GM23338 (cell line): ENCODE measurements around the gene DFFB.

Experiments
- CREB1 ChIP-seq: fragments of 250-450 bp; sonication (Bioruptor Pico); IDR thresholded peaks from 2 replicates; pipeline ENCODE4 v1.5.0; 2020; ENCODE audit warnings: low read depth, mild to moderate bottlenecking, moderate library complexity
- ETS1 ChIP-seq: IDR thresholded peaks from 2 replicates; pipeline ENCODE4 v1.6.1; 2016; ENCODE audit warnings: antibody characterized with exemption
- EZH2 ChIP-seq: fragments of 200-600 bp; sonication (generic); IDR thresholded peaks from one replicate; pipeline ENCODE4 v1.8.0; 2017; ENCODE audit warnings: antibody characterized with exemption, mild to moderate bottlenecking, low read depth; ENCODE audit not compliant: unreplicated experiment
- EZH2phosphoT487 ChIP-seq: fragments of 200-600 bp; sonication (generic); IDR thresholded peaks from one replicate; pipeline ENCODE4 v1.8.1; 2018; ENCODE audit warnings: antibody characterized with exemption; ENCODE audit not compliant: unreplicated experiment
- JUNB ChIP-seq: IDR thresholded peaks from one replicate; pipeline ENCODE4 v1.6.1; 2016; ENCODE audit warnings: antibody characterized with exemption; ENCODE audit not compliant: unreplicated experiment
- NANOG ChIP-seq: IDR thresholded peaks from 2 replicates; pipeline ENCODE4 v1.6.1; 2016; ENCODE audit warnings: antibody characterized with exemption, borderline replicate concordance
- POLR2AphosphoS5 ChIP-seq: IDR thresholded peaks from 2 replicates; pipeline ENCODE4 v1.6.1; 2016; ENCODE audit warnings: antibody characterized with exemption, low read depth
- REST ChIP-seq: IDR thresholded peaks from one replicate; pipeline ENCODE4 v1.6.1; 2018; ENCODE audit warnings: antibody characterized with exemption; ENCODE audit not compliant: unreplicated experiment
- STAT1 ChIP-seq: IDR thresholded peaks from one replicate; pipeline ENCODE4 v1.6.1; 2016; ENCODE audit warnings: antibody characterized with exemption; ENCODE audit not compliant: unreplicated experiment
- ZNF114 ChIP-seq: fragments of 250-450 bp; sonication (Bioruptor Pico); IDR thresholded peaks from 2 replicates; pipeline ENCODE4 v1.5.0; 2020; ENCODE audit warnings: mild to moderate bottlenecking, moderate library complexity
- ZNF331 ChIP-seq: fragments of 250-450 bp; sonication (Bioruptor Pico); IDR thresholded peaks from 2 replicates; pipeline ENCODE4 v1.5.0; 2020; ENCODE audit warnings: low read depth, mild to moderate bottlenecking, moderate library complexity
- ZNF462 ChIP-seq: fragments of 250-450 bp; sonication (Bioruptor Pico); IDR thresholded peaks from 2 replicates; pipeline ENCODE4 v1.5.0; 2020; ENCODE audit warnings: mild to moderate bottlenecking, moderate library complexity
- TF ChIP-seq, protein P1 (sequence below), 2 experiments: fragments of 200-600 bp in 1 of 2; sonication (generic) in 1 of 2; conservative IDR thresholded peaks; 2 replicates each; pipeline versions ENCODE4 v1.5.1 to v1.6.1; 2016 to 2017; ENCODE audit warnings: antibody characterized with exemption in 2 of 2, low read depth in 2 of 2, mild to moderate bottlenecking in 2 of 2, moderate library complexity in 1 of 2

GRCh38 chr1:3847081-3847480 is 10.2 kb upstream of the DFFB start:
- TF ChIP-seq EZH2phosphoT487 (no peak), ETS1 (no peak), POLR2AphosphoS5 (no peak), EZH2 (no peak), REST (no peak), JUNB (no peak), NANOG (no peak), ZNF462 (CRISPR knock-in tag) (no peak), CREB1 (CRISPR knock-in tag) (no peak), ZNF114 (CRISPR knock-in tag) (no peak), STAT1 (no peak), ZNF331 (CRISPR knock-in tag) (no peak)
- TF ChIP-seq, protein P1, sequence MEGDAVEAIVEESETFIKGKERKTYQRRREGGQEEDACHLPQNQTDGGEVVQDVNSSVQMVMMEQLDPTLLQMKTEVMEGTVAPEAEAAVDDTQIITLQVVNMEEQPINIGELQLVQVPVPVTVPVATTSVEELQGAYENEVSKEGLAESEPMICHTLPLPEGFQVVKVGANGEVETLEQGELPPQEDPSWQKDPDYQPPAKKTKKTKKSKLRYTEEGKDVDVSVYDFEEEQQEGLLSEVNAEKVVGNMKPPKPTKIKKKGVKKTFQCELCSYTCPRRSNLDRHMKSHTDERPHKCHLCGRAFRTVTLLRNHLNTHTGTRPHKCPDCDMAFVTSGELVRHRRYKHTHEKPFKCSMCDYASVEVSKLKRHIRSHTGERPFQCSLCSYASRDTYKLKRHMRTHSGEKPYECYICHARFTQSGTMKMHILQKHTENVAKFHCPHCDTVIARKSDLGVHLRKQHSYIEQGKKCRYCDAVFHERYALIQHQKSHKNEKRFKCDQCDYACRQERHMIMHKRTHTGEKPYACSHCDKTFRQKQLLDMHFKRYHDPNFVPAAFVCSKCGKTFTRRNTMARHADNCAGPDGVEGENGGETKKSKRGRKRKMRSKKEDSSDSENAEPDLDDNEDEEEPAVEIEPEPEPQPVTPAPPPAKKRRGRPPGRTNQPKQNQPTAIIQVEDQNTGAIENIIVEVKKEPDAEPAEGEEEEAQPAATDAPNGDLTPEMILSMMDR (conservative IDR thresholded peaks at IDR 0.05; ENCODE audit: low read depth in 2 of 2) = no peak
